Effector memory CD4-positive, alpha-beta T cell (primary cell): ENCODE measurements around the gene CARMIL3.

Source experiments
- DNase-seq, 3 donors: peaks; one replicate each; pipeline ENCODE4 v3.0.0-alpha.2; 2020
- H3K27ac ChIP-seq: 2 replicates; pipeline ENCODE4 v1.7.0; 2013; ENCODE audit warnings: mild to moderate bottlenecking, low read length, moderate library complexity; ENCODE audit not compliant: insufficient read depth, poor library complexity, severe bottlenecking
- H3K27me3 ChIP-seq: replicated peaks from 2 replicates; pipeline ENCODE4 v1.7.0; 2013; ENCODE audit warnings: mild to moderate bottlenecking, low read length; ENCODE audit not compliant: insufficient read depth, control insufficient read depth, poor library complexity, severe bottlenecking
- H3K36me3 ChIP-seq: 2 replicates; pipeline ENCODE4 v1.7.0; 2013; ENCODE audit warnings: mild to moderate bottlenecking, low read length, moderate library complexity; ENCODE audit not compliant: control insufficient read depth, insufficient read depth
- H3K4me1 ChIP-seq: 2 replicates; pipeline ENCODE4 v1.7.0; 2013; ENCODE audit warnings: low read length, mild to moderate bottlenecking; ENCODE audit not compliant: control insufficient read depth, insufficient read depth, poor library complexity, severe bottlenecking
- H3K4me3 ChIP-seq: 2 replicates; pipeline ENCODE4 v1.7.0; 2013; ENCODE audit warnings: low read length, low read depth, mild to moderate bottlenecking; ENCODE audit not compliant: insufficient read depth, poor library complexity, severe bottlenecking
- H3K9me3 ChIP-seq: 2 replicates; pipeline ENCODE4 v1.7.0; 2013; ENCODE audit warnings: mild to moderate bottlenecking, low read length, moderate library complexity; ENCODE audit not compliant: control insufficient read depth

CARMIL3 gene

GRCh38 chr14:24077086-24077485, 25.3 kb downstream of the CARMIL3 start:
- DNase-seq = no peak
- Histone ChIP-seq H3K27me3 (no peaks in the 10 kb centered on the region), H3K4me3 (no peak overlapping the region), H3K4me1 (peaks cover 12% of the 10 kb centered on the region), H3K9me3 (no peaks in the 10 kb centered on the region), H3K27ac (no peak overlapping the region), H3K36me3 (no peaks in the 10 kb centered on the region)

GRCh38 chr14:24078146-24078545, 26.3 kb downstream of the CARMIL3 start:
- Histone ChIP-seq H3K36me3 (no peaks in the 10 kb centered on the region), H3K27me3 (no peaks in the 10 kb centered on the region), H3K9me3 (no peaks in the 10 kb centered on the region), H3K4me1 (peaks cover 12% of the 10 kb centered on the region), H3K27ac (no peak overlapping the region), H3K4me3 (no peak overlapping the region)
- DNase-seq = no peak

- Histone ChIP-seq H3K27ac (no peak overlapping the region), H3K4me3 (no peak overlapping the region), H3K36me3 (no peaks in the 10 kb centered on the region), H3K27me3 (no peaks in the 10 kb centered on the region), H3K4me1 (peaks cover 12% of the 10 kb centered on the region), H3K9me3 (no peaks in the 10 kb centered on the region)
- DNase-seq = no peak
These were observed 27.8 kb downstream of the CARMIL3 start for GRCh38 chr14:24079491-24080141.

DNA sequence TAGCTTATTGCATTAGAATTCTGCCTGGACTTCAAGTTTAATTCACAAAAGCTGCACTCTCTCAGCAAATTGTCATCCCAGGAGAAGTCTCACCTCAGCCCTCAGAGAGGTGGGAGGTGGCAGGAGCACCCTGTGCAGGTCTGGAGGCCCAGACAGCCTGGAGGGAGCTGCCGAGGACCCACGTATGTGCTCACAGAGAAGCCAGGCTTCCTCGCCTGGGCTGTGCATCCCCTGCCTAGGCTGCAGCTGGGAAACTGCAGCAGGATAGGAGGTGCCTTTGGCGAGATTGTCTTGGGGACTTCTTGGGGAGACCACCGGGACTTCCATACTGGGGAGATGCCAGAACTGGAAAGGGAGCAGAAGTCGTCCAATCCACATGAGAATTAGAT, 28.3 kb downstream of the CARMIL3 start:
- DNase-seq = no peak
- Histone ChIP-seq H3K36me3 (no peaks in the 10 kb centered on the region), H3K9me3 (no peaks in the 10 kb centered on the region), H3K4me1 (peaks cover 12% of the 10 kb centered on the region), H3K4me3 (no peak overlapping the region), H3K27me3 (no peaks in the 10 kb centered on the region), H3K27ac (no peak overlapping the region)

DNA sequence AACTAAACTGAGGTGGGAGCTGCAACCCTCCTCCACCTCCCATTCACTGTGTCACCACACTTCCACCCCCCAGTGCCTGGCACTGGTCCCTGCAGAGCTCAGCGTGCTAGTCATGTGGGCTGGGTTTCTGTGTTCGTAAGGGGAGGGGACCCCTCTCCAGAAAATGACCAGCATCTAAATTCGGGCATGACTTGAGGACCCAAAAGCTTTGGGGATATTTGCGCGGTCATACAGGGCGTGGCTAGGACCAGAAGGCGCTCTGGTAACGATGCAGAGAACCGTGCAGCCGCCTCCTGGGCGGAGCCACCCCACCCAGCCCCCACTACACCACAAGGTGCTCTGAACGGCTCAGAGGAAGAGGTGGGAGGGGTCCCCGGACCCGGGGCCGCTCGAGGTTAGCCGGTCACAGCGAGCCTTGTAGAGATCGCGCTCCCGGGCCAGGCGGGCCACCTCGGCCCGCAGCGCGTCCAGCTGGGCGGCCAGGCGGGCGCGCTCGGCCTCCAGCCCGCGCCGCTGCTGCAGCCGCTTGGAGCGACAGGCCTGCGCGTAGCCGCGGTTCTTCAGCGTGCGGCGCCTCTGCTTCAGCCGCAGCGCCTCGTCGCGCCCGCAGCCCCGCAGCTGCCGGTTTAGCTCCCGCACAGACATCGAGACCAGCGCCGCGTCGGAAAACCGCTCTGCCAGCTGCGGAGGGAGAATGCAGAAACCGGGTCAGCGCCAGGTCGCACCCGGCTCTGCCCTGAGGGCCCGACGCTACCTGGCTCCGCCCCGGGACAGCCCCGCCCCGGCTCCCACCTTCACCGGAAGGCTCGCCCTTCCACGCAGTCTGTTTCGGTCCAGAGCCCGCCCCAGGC, 29.3 kb downstream of the CARMIL3 start:
- no peaks in the 10 kb centered on the region for H3K9me3 ChIP-seq
- no peaks in the 10 kb centered on the region for H3K27me3 ChIP-seq
- peak overlapping the region; percentile 80 for H3K4me3 ChIP-seq
- no peaks in the 10 kb centered on the region for H3K36me3 ChIP-seq
- H3K4me1 ChIP-seq = peaks cover 12% of the 10 kb centered on the region
- DNase-seq = peak; percentile 25 to 49 (median 43)
- H3K27ac ChIP-seq = peak overlapping the region; percentile 43

- no peaks in the 10 kb centered on the region for H3K9me3 ChIP-seq
- H3K27me3 ChIP-seq = no peaks in the 10 kb centered on the region
- peak overlapping the region; percentile 80 for H3K4me3 ChIP-seq
- peak overlapping the region; percentile 43 for H3K27ac ChIP-seq
- no peaks in the 10 kb centered on the region for H3K36me3 ChIP-seq
- peaks cover 12% of the 10 kb centered on the region for H3K4me1 ChIP-seq
- DNase-seq = no peak
These were observed 30.0 kb downstream of the CARMIL3 start for GRCh38 chr14:24081739-24082211.

DNA sequence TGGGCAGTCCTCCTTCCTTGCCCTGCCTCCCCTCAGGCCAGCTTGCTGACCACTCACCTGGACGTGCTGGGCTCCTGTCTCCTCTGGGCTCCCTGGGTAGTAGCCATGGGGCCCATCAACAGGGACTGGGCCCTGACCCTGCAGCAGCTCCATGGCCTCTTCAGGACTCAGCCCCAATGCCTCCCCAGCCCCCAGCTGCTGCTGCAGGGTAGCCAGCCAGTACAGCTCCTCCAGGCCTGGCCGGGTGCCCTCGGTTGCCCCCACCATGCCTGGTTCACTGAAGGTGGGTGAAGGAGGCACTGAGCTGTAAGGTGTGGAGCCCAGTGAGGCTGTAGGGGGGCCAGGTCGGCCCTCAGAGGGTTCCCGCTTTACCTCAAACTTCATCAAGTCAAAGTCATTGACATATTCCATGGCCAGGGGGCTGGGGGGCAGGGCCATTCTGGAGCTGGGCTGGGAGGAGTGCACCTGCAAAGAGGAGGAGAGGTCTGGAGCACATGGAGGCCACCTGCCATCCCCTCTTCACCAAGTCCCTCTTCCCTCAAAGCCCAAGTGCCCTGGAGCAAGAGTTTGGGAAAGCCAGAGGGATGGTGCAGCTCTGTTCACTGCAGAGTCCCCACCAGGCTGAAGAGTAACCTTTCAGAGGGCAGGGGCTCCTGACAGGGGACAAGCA, 30.7 kb downstream of the CARMIL3 start:
- Histone ChIP-seq H3K27me3 (no peaks in the 10 kb centered on the region), H3K4me3 (no peak overlapping the region), H3K27ac (no peak overlapping the region), H3K9me3 (no peaks in the 10 kb centered on the region), H3K4me1 (peaks cover 12% of the 10 kb centered on the region), H3K36me3 (no peaks in the 10 kb centered on the region)
- DNase-seq = no peak

- Histone ChIP-seq H3K36me3 (no peaks in the 10 kb centered on the region), H3K27ac (no peak overlapping the region), H3K27me3 (no peaks in the 10 kb centered on the region), H3K9me3 (no peaks in the 10 kb centered on the region), H3K4me3 (no peak overlapping the region), H3K4me1 (peaks cover 12% of the 10 kb centered on the region)
- no peak for DNase-seq
These were observed 31.7 kb downstream of the CARMIL3 start for GRCh38 chr14:24083462-24083861.

- Histone ChIP-seq H3K4me1 (peaks cover 12% of the 10 kb centered on the region), H3K36me3 (no peaks in the 10 kb centered on the region), H3K4me3 (no peak overlapping the region), H3K9me3 (no peaks in the 10 kb centered on the region), H3K27me3 (no peaks in the 10 kb centered on the region), H3K27ac (no peak overlapping the region)
- DNase-seq = no peak
These were observed 32.6 kb downstream of the CARMIL3 start for GRCh38 chr14:24084440-24084839.

GRCh38 chr14:24085215-24085614, 33.4 kb downstream of the CARMIL3 start:
- no peaks in the 10 kb centered on the region for H3K27me3 ChIP-seq
- no peaks in the 10 kb centered on the region for H3K36me3 ChIP-seq
- peaks cover 12% of the 10 kb centered on the region for H3K4me1 ChIP-seq
- DNase-seq = no peak
- no peak overlapping the region for H3K4me3 ChIP-seq
- no peaks in the 10 kb centered on the region for H3K9me3 ChIP-seq
- no peak overlapping the region for H3K27ac ChIP-seq
